Breast epithelium (tissue), 4 donors: ENCODE data around the gene SAMD11. TPM values are rescaled to one million over a fixed set of nuclear protein-coding genes. Genes with fewer than 3 reads are reported as not detected.

Source experiments
- DNase-seq, 2 donors: peaks; one replicate each; pipeline ENCODE4 v3.0.0-alpha.2; 2019; ENCODE audit warnings: low spot score in 2 of 2
- H3K27ac ChIP-seq, 2 donors: fragments of 200-600 bp; sonication (generic) in 1 of 2; one replicate each; pipeline ENCODE4 v1.5.1; 2016 to 2019; ENCODE audit warnings: mild to moderate bottlenecking in 1 of 2
- H3K27me3 ChIP-seq, 2 donors: fragments of 200-600 bp; sonication (generic) in 1 of 2; one replicate each; pipeline versions ENCODE4 v1.5.1 to v1.6.0; 2017 to 2019; ENCODE audit warnings: control low read depth in 1 of 2, mild to moderate bottlenecking in 1 of 2
- H3K36me3 ChIP-seq: fragments of 200-600 bp; one replicate; pipeline ENCODE4 v1.5.1; 2019
- H3K4me1 ChIP-seq, 2 donors: fragments of 200-600 bp; sonication (generic); one replicate each; pipeline ENCODE4 v1.5.1; 2016 to 2019; ENCODE audit warnings: control low read depth in 1 of 2
- H3K4me3 ChIP-seq, 3 donors: fragments of 200-600 bp; sonication (generic); 1 replicate in 2 of 3; 2 replicates in 1 of 3; pipeline ENCODE4 v1.5.1; 2016 to 2019; ENCODE audit warnings: mild to moderate bottlenecking in 3 of 3, moderate library complexity in 2 of 3
- H3K9me3 ChIP-seq, 2 donors: fragments of 200-600 bp; sonication (generic) in 1 of 2; one replicate each; pipeline ENCODE4 v1.5.1; 2016 to 2019; ENCODE audit warnings: control low read depth in 1 of 2
- POLR2A ChIP-seq: fragments of 450-650 bp; IDR thresholded peaks from one replicate; pipeline ENCODE4 v1.6.1; 2016; ENCODE audit warnings: antibody characterized with exemption, mild to moderate bottlenecking, moderate library complexity
- POLR2AphosphoS5 ChIP-seq, 3 donors: sonication (generic); formaldehyde crosslinking; IDR thresholded peaks; one replicate each; pipeline ENCODE4 v1.6.1; 2017; ENCODE audit warnings: antibody characterized with exemption in 3 of 3
- intact Hi-C: fragments of 100-400 bp; cut with DNase I; formaldehyde crosslinking; loops from one replicate; pipeline ENCODE4 v1.15.1; 2023; ENCODE audit warnings: low total_unique reads
- total RNA-seq, 3 donors: library from RNA; depleted of rRNA; stranded (reverse); fragments of >200 nt; gene quantifications; one replicate each; pipeline ENCODE4 v1.1.0, GENCODE V29; 2016
- TF ChIP-seq, protein P1 (sequence below), 3 donors: fragments of 450-650 bp; IDR thresholded peaks; one replicate each; pipeline ENCODE4 v1.5.1; 2016 to 2017; ENCODE audit warnings: antibody characterized with exemption in 3 of 3, mild to moderate bottlenecking in 3 of 3, moderate library complexity in 3 of 3

The SAMD11 gene
- total RNA-seq, 3 donors from 2014 or later = 0.16 to 23.0 (median 2.9) TPM

DNA sequence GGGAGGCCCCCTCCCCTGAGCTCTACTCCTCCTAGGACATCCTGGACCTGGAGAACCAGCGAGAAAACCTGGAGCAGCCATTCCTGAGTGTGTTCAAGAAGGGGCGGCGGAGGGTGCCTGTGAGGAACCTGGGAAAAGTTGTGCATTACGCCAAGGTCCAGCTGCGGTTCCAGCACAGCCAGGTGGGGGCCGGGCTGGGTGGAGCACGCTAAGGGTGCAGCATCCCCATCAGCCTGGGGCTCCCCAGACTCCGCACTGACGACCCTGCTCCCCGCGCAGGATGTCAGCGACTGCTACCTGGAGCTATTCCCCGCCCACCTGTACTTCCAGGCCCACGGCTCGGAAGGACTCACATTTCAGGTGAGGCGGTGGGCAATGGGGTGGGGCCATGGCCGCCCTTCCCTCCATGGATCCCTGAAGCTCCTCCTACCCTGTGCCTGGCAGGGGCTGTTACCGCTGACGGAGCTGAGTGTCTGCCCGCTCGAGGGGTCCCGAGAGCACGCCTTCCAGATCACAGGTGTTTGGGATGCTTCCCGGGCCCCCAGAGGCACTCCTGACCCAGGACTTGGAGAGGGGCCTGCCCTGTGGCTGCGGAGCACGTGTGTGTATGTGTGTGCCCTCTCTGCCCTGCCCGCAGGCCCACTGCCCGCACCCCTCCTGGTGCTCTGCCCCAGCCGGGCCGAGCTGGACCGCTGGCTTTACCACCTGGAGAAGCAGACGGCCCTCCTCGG is 46.7 kb downstream of the SAMD11 start:
- intact Hi-C loops = no loop called here

DNA sequence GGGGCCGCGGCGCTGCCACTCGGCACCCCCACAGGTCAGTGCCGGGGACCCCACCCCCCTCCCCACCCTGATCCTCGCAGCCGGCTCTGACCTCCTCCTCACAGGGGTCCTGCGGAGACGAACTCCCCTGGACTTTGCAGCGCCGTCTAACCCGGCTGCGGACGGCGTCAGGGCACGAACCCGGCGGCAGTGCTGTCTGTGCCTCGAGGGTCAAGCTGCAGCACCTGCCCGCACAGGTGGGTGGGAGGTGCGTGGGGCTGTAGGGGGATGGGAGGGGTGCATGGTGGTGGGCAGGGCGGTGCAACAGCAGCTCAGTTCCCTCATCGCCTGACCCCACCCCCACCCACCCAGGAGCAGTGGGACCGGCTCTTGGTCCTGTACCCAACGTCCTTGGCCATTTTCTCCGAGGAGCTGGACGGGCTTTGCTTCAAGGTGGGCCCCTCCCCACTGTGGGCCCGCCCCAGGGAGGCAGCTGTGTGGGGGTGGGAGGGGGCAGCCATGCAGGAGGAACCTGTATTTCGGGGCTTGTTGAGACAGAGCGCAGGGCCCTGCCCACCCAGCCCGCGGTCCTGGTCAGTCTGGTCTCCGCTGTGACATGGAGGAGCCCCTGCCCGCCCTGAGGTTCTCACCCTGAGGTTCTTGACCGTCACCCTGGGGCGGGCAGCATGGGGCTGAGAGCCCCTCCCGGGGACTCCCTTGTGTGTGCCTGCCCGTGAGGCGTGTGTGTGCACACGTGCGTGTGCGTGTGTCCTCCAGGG is 47.4 kb downstream of the SAMD11 start:
- Histone ChIP-seq H3K9me3 (no peaks in the 10 kb centered on the region), H3K36me3 (no peaks in the 10 kb centered on the region), H3K4me1 (peaks cover 0 to 16% of the 10 kb centered on the region in 2 donors), H3K27me3 (peaks cover 2 to 29% of the 10 kb centered on the region in 2 donors), H3K27ac (no peak overlapping the region), H3K4me3 (no peak overlapping the region)
- intact Hi-C loops = no loop called here
- no peak for DNase-seq
- TF ChIP-seq POLR2A = no peak
- no peak for TF ChIP-seq POLR2AphosphoS5 (IDR thresholded peaks at IDR 0.05)
- TF ChIP-seq, protein P1, sequence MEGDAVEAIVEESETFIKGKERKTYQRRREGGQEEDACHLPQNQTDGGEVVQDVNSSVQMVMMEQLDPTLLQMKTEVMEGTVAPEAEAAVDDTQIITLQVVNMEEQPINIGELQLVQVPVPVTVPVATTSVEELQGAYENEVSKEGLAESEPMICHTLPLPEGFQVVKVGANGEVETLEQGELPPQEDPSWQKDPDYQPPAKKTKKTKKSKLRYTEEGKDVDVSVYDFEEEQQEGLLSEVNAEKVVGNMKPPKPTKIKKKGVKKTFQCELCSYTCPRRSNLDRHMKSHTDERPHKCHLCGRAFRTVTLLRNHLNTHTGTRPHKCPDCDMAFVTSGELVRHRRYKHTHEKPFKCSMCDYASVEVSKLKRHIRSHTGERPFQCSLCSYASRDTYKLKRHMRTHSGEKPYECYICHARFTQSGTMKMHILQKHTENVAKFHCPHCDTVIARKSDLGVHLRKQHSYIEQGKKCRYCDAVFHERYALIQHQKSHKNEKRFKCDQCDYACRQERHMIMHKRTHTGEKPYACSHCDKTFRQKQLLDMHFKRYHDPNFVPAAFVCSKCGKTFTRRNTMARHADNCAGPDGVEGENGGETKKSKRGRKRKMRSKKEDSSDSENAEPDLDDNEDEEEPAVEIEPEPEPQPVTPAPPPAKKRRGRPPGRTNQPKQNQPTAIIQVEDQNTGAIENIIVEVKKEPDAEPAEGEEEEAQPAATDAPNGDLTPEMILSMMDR (IDR thresholded peaks at IDR 0.05) = no peak

More for the DNA sequence above, 46.7 kb downstream of the SAMD11 start:
- Histone ChIP-seq H3K36me3 (no peaks in the 10 kb centered on the region), H3K4me3 (no peak overlapping the region), H3K9me3 (no peaks in the 10 kb centered on the region), H3K4me1 (peaks cover 0 to 21% of the 10 kb centered on the region in 2 donors), H3K27me3 (peaks cover 2 to 29% of the 10 kb centered on the region in 2 donors), H3K27ac (no peak overlapping the region)
- no peak for DNase-seq
- TF ChIP-seq, protein P1 (IDR thresholded peaks at IDR 0.05) = no peak
- TF ChIP-seq POLR2AphosphoS5 (IDR thresholded peaks at IDR 0.05) (no peak), POLR2A (no peak)

DNA sequence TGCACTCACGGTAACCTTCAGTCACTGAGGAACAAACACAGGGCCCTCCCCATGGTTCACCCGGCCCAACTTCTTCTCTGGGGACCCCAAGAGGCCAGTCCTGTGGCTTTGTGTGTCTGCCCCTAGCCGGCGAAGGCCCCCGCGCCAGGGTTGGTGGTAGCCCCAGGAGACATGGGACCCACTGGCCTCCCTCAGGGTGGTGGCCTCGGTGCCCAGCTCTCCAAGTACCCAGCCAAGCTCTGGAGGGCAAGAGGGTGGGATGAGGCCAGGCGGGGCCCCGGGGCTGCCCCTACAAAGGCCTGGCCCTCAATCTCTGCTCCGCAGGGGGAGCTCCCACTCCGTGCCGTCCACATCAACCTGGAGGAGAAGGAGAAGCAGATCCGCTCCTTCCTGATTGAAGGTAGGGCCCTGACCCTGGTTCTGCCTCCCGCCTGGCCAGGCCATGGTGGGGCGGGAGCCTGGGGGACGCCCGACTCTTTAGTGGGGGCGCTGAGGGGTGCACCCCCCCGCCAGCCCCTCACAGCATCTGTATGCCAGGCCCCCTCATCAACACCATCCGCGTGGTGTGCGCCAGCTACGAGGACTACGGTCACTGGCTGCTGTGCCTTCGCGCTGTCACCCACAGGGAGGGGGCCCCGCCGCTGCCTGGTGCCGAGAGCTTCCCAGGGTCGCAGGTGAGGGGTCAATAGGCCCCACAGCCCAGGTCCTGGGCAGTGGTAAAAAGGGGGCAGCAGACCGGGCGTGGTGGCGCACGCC is 48.2 kb downstream of the SAMD11 start:
- no peaks in the 10 kb centered on the region for H3K36me3 ChIP-seq

GRCh38 chr1:972726-973458 is 49.2 kb downstream of the SAMD11 start:
- TF ChIP-seq POLR2A = no peak
- TF ChIP-seq POLR2AphosphoS5 (IDR thresholded peaks at IDR 0.05) = no peak
- TF ChIP-seq, protein P1 (IDR thresholded peaks at IDR 0.05) = no peak
- no peak for DNase-seq
- H3K4me1 ChIP-seq = peaks cover 0 to 8% of the 10 kb centered on the region in 2 donors
- no peak overlapping the region for H3K27ac ChIP-seq
- intact Hi-C loops = no loop called here
- no peak overlapping the region for H3K4me3 ChIP-seq
- H3K27me3 ChIP-seq = peaks cover 2 to 28% of the 10 kb centered on the region in 2 donors
- no peaks in the 10 kb centered on the region for H3K36me3 ChIP-seq
- H3K9me3 ChIP-seq = no peaks in the 10 kb centered on the region

More for the DNA sequence above, 48.2 kb downstream of the SAMD11 start:
- intact Hi-C loops = no loop called here
- TF ChIP-seq POLR2AphosphoS5 (IDR thresholded peaks at IDR 0.05) (no peak), POLR2A (no peak)
- TF ChIP-seq, protein P1 (IDR thresholded peaks at IDR 0.05) = no peak
- Histone ChIP-seq H3K9me3 (no peaks in the 10 kb centered on the region), H3K4me3 (no peak overlapping the region), H3K4me1 (peaks cover 0 to 16% of the 10 kb centered on the region in 2 donors), H3K27me3 (peaks cover 2 to 29% of the 10 kb centered on the region in 2 donors), H3K27ac (no peak overlapping the region)
- no peak for DNase-seq
